Stimulated activated CD8-positive, alpha-beta memory T cell treated with anti-CD3 and anti-CD28 coated beads, Interleukin-15, amount 100 ng/mL, for 48 hours (primary cell): Measurements from ENCODE around the gene RNF145.

Source experiments
- DNase-seq, 2 donors: peaks; one replicate each; pipeline ENCODE4 v3.0.0-alpha.2; 2020; ENCODE audit warnings: low read depth in 2 of 2

The RNF145 gene

DNA sequence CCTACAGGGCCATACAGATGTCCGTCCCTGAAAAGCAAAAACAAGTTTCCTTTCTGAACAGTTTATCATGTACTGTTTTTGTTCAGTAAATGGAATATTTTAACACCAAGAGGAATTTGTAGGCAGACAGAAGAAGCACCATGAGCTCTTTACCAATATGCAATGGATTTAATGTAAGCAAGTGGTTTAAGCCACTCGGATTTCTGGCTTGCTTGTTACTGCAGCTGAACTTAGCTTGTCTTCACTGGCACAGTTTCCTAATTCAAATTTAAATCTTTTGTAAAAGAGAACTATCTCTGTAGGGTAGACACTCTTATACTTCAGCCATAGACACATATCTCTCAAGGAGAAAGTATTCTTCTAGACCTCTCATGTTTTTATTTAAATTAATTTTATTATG lies 96.9 kb downstream of the RNF145 start:
- no peak for DNase-seq
